GM12875 (cell line): ENCODE measurements around the gene PUS1.

ENCODE experiments used
- H3K4me3 ChIP-seq: one replicate; pipeline ENCODE4 v1.5.1; 2011; ENCODE audit warnings: low read depth, low read length, control low read depth
- TF ChIP-seq, protein P1 (sequence below): IDR thresholded peaks from 2 replicates; pipeline ENCODE4 v1.5.1; 2011; ENCODE audit warnings: low read depth, mild to moderate bottlenecking, control low read depth, inconsistent platforms, low read length, moderate library complexity, borderline replicate concordance; ENCODE audit not compliant: insufficient read depth

Gene PUS1

DNA sequence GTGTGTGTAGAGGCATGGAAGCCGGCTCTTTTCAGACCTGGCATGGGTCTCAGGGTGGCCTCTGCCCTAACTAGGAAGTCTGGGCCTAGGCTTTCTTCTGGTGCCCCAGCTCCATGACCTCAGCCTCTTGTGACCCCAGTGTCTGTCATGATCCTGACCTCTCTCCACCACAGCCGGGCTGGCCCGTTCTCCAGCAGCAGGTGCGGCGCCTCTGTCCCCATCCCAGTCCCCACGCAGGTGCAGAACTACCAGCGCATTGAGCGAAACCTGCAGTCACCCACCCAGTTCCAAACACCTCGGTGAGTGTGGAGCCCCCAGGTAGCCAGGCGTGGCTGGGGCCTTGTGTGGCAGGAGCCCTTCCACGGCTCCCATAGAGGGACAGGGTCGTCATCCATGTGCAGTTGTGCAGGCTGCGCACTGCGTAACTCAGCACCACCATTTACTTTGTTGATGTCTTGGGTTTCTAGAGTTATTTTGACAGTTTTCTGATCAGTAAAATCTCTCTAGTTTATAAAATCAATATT lies 14.8 kb upstream of the PUS1 start:
- H3K4me3 ChIP-seq = no peak overlapping the region
- TF ChIP-seq, protein P1, sequence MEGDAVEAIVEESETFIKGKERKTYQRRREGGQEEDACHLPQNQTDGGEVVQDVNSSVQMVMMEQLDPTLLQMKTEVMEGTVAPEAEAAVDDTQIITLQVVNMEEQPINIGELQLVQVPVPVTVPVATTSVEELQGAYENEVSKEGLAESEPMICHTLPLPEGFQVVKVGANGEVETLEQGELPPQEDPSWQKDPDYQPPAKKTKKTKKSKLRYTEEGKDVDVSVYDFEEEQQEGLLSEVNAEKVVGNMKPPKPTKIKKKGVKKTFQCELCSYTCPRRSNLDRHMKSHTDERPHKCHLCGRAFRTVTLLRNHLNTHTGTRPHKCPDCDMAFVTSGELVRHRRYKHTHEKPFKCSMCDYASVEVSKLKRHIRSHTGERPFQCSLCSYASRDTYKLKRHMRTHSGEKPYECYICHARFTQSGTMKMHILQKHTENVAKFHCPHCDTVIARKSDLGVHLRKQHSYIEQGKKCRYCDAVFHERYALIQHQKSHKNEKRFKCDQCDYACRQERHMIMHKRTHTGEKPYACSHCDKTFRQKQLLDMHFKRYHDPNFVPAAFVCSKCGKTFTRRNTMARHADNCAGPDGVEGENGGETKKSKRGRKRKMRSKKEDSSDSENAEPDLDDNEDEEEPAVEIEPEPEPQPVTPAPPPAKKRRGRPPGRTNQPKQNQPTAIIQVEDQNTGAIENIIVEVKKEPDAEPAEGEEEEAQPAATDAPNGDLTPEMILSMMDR = no peak

GRCh38 chr12:131915000-131915689 lies 13.9 kb upstream of the PUS1 start:
- TF ChIP-seq, protein P1 = no peak

DNA sequence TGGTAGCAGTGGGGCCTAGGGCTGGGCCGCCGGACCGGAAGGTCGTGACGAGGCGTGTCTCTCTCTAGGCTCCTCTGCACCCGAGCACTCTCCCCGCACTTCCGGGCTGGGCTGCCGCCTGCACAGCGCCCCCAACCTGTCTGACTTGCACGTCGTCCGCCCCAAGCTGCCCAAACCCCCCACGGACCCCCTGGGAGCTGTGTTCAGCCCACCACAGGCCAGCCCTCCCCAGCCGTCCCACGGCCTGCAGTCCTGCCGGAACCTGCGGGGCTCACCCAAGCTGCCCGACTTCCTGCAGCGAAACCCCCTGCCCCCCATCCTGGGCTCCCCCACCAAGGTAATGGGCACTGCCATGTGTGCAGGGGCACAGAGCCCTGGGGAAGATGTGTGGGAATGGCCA lies 13.3 kb upstream of the PUS1 start:
- H3K4me3 ChIP-seq = no peak overlapping the region
- TF ChIP-seq, protein P1 = no peak

More at GRCh38 chr12:131915000-131915689, 13.9 kb upstream of the PUS1 start:
- no peak overlapping the region for H3K4me3 ChIP-seq

DNA sequence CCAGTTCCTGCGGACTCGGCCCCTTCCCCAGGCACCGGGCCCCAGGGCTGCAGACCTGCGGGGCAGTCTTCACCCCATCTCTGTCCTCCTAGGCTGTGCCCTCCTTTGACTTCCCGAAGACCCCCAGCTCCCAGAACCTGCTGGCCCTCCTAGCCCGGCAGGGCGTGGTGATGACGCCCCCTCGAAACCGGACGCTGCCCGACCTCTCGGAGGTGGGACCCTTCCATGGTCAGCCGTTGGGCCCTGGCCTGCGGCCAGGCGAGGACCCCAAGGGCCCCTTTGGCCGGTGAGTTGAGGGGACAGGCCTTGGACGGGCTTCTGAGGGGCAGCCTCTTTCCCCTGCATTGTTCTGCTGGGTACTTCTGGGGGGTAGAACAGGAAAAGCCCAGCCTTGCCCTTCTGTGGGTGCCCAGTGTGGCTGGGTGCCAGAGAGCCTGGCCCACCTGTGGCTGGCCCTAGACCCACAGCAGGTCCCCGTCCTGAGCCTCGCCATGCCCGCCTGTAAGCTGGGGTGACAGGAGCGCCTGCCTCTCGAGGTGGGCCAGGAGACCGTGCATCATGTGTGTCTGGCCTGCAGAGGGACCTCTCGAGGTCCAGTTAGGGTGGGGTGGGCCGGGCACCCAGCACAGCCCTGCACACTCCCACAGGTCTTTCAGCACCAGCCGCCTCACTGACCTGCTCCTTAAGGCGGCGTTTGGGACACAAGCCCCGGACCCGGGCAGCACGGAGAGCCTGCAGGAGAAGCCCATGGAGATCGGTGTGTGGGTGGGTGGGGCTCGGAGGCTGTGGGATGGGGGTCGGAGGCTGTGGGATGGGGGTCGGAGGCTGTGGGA lies 12.6 kb upstream of the PUS1 start:
- H3K4me3 ChIP-seq = no peak overlapping the region
- TF ChIP-seq, protein P1 = no peak

- no peak overlapping the region for H3K4me3 ChIP-seq
- TF ChIP-seq, protein P1 = no peak
Measured at GRCh38 chr12:131917139-131917710, 11.9 kb upstream of the PUS1 start.

GRCh38 chr12:131917711-131918306 lies 11.3 kb upstream of the PUS1 start:
- TF ChIP-seq, protein P1 = no peak

More at GRCh38 chr12:131917711-131918306, 11.3 kb upstream of the PUS1 start:
- H3K4me3 ChIP-seq = no peak overlapping the region
